Right forelimb (tissue), 1 donor: ENCODE results near the gene SVOPL.

Experiments used
- DNase-seq: peaks from one replicate; pipeline ENCODE4 v3.0.0-alpha.2; 2018

Gene SVOPL

DNA sequence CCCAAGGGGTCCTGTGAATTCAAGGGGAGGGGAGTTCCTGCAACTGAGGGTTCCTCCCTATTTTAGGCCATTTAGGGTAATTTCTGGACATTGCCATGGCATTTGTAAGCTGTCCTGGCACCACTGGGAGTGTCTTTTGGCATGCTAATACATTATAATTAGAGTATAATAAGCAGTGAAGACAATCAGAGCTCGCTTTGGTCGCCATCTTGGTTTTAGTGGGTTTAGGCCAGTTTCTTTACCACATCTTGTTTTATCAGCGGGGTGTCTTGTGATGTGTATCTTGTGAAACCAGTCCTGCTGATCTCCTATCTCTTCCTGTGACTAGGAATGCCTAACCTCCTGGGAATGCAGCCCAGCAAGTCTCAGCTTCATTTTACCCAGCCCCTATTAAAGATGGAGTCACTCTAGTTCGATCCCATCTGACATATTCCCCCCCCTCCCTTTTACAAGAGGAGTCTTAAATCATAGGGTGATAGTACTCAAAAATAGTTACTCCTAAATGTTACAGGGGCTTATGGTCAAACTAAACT lies 43.2 kb downstream of the SVOPL start:
- no peak for DNase-seq

DNA sequence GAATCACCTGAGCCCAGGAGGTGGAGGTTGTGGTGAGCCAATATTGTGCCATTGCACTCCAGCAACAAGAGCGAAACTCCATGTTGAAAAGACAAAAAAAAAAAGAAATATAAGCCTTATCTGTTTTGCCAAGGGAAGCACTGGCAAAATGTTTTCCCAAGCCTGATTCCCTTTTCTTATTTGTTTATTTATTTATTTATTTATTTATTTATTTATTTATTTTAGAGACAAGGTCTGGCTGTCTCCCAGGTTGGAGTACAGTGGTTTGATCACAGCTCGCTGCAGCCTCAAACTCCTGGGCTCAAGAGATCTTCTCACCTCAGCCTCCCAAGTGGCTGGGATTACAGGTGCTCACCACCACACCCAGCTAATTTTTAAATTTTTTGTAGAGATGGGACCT lies 44.2 kb downstream of the SVOPL start:
- DNase-seq: no peak

DNA sequence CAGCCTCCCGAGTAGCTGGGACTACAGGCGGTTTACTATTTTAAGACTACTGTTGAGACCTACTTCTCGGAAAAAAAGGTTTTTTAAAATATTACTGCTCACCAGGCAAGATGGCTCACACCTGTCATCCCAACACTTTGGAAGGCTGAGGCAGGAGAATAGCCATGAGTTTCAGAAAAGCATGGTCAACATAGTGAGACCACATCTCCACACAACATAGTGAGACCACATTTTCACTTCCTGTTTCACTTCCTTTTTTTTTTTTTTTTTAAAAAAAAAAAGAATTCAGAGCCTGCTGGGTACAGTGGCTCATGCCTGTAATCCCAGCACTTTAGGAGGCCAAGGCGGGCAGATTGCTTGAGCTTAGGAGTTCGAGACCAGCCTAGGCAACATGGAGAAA lies 46.5 kb downstream of the SVOPL start:
- DNase-seq: no peak

DNA sequence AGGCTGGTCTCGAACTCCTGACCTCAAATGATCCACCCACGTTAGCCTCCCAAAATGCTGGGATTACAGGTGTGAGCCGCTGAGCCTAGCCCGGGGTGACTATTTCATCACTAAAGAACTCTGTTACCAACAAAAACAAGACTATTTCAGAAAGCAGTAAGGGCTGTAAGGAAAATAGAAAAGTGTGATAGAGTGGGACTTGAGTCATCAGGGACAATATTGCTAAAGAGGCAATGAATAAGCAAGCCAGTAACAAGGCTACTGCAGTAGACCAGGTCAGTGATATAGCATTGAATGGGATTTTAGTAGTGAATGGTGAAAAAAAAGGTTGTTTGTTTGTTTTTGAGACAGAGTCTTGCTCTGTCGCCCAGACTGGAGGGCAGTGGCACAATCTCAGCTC lies 51.7 kb downstream of the SVOPL start:
- DNase-seq: no peak

DNA sequence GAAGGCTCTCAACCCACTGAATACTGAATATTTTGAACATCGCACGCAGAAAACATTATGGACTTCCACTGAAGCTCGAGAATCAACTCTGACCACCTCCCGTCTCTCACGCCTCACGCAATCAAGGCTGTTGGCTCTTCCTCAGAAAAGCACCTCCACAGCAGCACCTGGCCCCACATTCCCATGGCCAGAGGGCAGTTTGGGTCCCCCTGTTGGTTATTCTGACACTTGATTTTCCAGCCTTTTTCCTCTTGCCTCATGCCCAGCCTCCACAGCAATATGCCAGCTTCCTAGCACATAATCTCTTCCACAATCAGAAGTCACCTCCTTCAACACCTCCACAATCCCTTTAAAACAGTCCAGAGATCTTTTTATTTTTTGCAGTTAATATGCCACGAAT lies 55.9 kb downstream of the SVOPL start:
- no peak for DNase-seq

DNA sequence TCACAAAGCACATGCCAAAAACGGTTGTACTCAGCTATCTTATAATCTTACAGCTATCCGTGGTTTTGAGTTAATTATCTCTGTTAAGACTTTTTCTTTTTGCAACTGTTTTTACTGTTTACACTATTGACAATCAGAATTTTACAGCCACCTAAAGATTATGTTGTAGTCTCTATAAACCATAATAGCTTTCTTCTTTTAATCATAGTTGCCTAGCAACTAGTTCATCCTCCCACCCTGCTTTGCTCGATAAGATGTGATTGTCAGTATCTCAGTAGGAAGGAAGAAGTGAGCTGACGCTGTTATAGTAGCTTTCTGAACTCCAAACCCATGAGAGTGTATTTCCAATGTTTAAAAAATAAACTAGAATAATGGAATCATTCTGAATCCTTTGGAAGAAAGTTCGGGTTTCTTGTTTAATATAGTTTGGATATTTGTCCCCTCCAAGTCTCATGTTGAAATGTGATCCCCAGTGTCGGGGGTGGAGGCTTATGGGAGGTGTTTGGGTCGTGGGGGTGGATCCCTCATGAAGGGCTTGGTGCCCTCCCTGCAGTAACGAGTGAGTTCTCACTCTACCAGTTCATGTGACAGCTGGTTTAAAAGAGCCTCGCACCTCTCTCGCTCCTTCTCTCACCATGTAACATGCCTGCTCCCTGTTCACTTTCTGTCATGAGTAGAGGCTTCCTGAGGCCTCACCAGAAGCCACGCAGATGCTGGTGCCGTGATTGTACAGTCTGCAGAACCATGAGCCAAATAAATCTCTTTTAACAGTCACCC lies 68.1 kb downstream of the SVOPL start:
- no peak for DNase-seq

DNA sequence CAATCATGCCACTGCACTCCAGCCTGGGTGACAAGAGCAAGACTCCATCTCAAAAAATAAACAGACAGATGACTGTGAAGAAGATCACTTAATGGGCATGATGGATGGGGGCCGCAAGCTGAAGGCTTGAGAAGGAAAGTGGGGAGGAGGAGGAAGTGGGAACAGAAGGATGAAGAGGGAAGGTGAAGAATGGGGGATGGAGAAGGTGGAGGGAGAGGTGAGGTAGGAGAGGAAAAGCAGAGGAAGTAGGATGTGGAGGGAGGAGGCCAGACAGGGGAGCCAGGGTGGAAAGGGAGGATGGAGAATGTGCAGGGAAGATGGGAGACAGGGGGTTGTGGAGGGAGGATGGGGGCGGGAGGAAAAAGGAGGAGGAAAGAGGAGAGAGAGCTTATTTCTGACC lies 68.8 kb downstream of the SVOPL start:
- DNase-seq: no peak

DNA sequence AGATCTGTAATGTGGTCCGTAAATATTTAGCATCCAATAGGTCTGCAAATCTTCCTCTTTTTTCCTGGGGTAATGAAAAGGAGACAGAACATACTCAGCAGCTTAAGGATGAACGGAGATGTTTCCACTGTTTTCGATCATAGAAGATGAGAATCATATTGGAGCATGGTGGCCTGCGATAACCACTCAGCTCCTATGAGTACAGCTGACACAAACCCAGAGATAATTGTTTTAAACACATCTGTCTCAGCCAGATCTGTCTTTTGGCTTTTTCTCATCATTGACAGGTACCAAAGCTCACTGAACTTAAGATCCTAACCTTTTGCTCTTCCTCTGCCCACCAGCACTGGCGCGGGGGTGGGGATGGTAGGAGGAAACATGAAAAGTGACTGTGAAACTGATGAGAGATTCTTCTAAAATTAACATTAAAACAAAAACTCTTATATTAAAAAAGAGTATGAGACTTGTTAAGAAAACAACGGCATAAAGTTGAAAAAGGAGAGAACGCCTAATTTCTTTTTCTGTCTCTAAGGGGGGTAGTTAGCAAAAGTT lies 71.0 kb downstream of the SVOPL start:
- no peak for DNase-seq

DNA sequence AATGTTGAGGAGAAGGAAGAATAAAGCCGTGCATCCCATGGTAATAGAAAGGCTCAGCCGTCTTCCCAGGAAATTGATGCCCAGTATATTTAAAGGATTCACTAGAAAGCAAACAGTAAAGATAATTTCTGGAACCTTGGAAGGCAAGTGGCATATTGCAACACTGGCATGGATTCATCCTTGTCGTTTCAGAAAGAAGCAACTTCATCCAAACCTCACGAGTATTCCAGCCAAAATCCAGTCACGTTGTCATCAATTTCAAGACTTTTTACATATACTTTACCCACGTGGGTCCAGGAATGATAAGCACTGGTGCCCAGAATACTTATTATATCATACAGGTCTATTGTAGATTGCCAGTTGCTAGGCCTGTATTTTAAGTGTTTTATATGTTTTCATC lies 73.8 kb downstream of the SVOPL start:
- no peak for DNase-seq

DNA sequence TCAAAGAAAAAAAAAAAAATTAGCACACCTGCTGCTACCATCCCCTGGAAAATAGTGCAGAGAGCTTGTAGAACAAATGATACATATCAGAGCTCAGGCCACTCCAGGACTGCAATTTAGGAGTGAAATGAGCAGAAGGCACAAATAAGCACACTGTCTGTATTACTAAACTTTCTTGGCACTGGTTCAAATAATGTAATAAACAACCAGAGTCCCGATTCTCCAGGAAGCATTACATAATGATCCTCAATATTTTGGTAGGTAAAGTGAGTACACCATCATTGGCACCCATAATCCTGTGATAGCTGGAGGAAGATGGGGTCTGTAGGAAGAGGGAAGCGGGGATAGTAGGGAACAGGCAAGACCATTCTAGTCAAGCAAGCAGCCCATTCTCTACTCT lies 74.3 kb downstream of the SVOPL start:
- no peak for DNase-seq

DNA sequence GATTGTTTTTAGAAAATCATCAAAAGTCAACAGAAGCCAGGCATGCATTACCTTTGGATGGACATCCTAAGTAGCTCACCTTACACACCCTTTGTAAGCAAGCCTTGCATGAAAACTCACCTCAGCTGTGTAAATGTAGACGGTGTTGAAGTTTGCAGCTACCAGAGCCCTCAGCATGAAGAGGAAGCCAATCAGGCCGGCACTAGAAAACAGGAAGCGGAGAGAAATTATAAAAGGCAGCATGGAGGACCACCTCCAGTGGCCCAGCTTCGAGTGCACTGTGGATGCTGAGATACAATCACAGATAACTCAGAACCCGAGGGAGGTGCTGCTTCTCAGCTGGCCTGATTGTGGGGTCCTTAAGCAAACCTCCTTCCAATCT lies 75.3 kb downstream of the SVOPL start:
- DNase-seq: no peak

DNA sequence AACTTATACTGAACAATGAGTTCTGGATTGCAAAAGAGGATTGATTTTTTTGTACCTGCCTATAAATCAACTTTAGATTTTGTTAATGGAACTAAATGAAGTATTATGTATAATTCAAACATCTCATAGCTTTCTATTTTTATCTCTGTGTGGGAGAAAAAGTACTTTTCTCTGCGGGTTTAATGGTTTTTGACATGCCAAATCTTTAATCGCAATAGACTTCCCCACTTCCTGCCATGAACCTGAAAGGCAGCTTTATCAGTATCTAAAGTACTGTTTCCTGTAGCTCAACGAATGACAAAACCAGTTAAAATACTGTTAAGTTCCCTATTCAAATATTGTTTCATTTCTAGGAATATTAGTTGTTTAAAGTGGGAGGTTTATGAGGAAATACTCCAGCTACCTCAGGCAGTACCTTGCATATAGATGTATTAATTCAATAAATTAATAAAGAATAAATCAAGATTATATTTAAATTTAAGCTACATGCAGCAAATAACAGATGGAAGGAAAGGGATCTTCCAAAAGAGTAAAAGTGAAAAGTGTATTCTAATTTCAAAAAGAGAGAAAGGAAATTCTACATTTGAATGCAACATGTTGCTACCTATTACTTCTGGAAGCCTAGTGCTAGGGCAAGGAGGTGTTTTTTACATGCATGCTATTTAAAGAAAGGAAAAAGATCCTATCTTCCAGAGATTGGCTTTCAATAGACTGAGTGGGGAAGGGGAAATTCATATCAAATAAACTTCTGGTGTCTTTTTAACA lies 75.9 kb downstream of the SVOPL start:
- DNase-seq: no peak

DNA sequence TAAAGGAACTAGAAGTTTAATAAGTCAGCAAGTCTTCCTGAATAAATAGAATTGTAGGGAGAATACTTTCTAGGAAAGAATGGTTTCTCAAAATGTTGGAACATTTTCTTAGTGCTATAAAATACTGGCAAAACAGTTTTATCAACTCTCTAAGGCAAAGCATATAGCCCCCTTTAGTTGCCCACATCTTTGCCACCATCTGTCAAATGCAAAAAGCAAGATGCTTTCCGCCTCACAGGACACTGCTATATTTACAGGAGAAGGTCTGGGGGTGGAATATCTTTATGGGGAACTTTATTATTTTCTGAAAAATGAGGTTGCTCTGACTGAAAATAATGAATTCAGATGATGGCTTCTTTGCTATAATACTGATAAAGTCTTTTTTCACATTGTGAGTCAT lies 78.3 kb downstream of the SVOPL start:
- no peak for DNase-seq

DNA sequence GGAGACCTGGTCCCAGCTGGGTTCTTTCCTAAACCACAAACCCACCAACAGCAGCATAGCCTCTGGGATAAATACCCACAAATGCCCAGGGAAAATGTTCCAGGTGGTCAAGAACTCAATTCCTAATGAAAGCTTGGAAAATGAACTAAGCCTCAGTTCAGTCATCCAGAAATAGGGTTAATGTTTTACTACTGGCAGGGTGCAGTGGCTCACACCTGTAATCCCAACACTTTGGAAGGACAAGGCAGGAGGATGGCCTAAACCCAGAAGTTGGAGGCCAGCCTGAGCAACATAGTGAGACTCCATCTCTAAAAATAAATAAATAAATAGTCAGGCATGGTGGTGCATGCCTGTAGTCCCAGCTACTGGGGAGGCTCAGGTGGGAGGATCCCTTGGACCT lies 82.2 kb downstream of the SVOPL start:
- DNase-seq: no peak

DNA sequence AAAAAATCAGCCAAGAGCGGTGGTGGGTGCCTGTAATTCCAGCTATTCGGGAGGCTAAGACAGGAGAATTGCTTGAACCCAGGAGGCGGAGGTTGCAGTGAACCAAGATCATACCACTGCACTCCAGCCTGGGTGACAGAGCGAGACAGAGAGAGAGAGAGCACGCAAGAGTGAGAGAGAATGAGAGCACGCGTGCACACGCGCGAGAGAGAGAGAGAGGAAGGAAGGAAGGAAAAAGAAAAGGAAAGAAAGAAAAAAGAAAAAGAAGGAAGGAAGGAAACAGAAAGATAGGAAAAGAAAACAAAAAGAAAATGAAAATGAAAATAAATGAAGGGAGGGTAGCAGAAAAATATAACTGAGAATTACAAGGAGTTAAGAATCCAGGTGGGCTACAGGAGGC lies 82.7 kb downstream of the SVOPL start:
- no peak for DNase-seq

DNA sequence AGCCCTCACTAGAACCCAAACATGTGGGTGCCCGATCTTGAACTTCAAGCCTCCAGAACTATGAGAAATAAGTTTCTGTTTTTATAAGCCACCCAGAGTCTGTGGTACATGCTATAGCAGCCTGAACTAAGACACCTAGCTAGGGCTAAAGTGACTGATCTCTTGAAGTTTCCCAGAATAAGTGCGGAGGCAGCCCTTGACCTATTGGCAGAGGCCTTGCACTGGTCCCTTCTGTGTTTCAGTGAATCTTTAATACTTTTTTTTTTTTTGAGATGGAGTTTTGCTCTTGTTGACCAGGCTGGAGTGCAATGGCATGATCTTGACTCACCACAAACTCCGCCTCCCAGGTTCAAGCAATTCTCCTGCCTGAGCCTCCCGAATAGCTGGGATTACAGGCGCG lies 85.1 kb downstream of the SVOPL start:
- DNase-seq: no peak

DNA sequence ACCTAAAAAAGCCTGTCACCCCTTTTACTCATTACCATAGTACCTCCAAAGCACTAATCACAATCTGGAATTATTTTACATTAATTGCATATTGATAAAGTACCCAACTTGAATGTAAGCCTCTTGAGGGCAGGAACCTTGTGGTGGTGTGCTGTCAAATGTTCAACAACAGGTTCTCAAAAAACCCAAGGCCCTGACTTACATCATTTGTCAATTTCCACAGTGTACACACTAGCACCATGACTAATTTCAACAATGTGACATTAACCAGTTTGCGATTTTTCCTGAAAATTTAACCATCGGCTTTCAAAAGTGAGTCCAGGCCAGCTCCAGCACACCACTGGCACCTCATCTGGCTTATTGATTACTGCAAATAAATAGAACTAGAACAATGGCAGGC lies 87.5 kb downstream of the SVOPL start:
- DNase-seq: no peak

DNA sequence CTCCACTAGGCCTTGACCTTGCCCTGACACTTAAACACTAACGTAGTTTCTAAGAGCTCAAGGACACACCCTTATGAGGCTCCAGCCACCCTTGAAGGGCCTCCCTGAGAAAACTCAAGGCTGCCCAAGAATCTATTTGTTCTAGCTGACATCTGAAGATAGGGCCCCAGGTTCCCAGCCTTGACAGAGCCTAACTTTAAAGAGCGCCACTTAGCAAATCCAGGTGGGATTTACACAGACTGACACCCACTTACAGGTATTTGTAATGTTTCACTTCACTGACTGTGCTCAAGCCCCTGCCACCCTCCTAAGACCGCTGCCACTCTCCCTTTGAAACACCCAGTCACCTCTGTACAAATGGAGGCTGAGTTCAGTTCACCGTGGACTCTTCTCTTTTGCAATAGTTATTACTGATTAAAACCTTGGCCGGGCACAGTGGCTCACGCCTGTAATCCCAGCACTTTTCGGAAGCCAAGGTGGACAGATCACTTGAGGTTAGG lies 90.4 kb downstream of the SVOPL start:
- DNase-seq: no peak

DNA sequence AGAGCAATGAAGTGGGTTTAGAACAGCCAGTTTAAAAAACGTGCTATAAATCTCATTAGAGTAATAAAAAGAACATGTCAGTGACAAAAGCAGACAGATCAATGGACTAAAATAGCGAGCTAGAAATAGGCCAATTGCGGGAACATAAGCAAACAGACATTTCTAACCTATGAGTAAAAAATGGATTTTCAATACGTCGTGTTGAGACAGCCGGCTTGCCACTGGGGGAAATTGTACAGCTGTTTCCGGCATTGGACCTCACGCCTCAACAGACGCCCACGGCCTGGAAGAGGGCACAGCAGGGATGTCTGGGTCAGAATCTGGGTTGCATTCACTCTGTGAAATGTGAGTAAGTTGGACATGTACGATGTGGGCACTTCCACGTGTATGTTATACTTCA lies 92.9 kb downstream of the SVOPL start:
- no peak for DNase-seq

DNA sequence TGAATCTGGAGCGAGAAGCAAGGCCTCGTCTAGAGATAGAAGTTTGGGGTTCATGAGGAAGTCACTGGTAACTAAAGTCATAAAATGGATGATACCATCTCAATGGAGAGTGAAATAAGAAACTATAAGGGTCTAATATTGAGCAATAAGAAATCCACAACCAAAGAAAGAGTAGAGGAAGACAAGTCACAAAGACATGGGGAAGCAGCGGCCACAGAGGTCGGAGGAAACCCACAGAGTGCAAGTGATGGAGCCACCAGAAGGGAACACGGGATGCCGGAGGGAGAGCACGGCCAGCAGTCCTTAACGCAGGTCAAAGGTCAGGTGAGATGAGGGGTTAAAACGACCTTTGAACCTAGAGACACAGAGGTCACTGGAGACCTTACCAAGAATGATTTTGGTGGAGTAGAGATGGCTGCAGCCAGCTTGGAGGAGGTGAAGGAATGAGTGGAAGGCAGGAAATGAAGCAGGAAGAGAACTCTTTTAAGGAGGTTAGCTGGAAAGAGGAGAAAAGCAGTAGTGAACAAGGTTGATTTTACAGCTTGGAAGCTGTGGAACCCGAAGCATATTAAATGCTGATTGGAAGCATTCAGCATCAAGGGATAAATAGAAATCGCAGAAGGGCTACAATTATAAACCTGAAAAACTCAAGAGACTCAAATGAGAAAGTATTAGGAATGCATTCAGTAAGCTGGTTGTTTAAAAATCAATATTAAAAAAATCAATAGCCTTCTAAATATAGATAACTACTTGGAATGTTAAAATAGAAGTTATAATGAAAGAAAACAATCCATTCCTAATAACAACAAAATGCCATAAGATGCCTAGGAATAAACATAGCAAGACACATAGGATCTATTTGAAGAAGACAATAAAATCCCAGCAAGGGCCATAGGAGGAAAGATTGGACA lies 93.7 kb downstream of the SVOPL start:
- DNase-seq: no peak

DNA sequence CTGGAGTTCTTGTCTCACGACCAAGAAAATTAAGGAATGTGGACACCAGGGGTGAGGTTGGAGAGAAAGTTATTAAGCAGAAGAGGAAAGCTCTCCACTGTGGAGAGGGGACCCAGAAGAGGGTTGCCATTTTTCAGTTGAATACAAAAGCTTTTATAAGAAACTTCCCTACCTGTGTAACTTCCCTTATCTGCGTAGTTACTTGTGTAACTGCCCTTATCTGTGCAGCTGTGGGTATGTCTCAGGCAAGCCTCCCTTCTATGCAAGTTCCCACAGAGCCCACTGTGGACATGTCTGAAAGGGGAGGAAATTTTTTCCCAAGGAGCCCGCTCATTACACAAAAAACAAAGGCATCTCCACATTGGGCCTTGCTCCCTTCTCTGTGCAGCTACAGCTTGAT lies 94.9 kb downstream of the SVOPL start:
- DNase-seq: no peak

DNA sequence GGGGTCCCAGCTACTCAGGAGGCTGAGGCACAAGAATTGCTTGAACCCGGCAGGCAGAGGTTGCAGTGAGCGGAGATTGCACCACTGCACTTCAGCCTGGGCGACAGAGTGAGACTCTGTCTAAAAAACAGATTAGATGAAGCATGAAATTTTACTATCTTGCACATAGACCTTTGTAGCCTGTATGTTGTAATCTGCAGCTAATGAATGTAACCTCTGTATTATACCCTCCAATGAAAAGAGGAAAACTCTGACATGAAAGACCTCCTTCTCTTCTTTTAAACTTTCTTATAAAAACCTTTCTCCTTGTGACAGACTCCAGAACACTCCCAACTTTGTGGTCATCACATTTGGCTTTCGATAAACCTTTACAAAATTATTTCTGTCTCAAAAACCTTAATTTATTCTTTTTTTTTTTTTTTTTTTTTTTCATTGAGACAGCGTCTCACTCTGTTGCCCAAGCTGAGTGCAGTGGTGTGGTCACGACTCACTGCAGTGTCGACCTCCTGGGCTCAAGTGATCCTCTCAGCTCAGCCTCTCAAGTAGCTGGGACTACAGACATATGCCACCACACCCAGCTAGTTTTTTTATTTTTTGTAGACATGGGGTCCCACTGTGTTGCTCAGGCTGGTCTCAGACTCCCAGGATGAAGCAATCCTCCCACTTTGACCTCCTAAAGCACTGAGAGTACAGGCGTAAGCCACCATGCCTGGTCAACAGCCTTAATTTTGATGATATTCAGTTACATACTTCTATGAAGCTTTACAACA lies 97.4 kb downstream of the SVOPL start:
- DNase-seq: no peak
